Lower lobe of right lung (tissue), 2 donors: Measurements from ENCODE around the gene LINGO4. TPM values are rescaled to one million over a fixed set of nuclear protein-coding genes. Genes with fewer than 3 reads are reported as not detected.

Source experiments
- ATAC-seq, 2 donors: fragments of 200-7000 bp; cut with Tn5 transposase; one replicate each; pipeline ENCODE4 v1.9.1; 2020 to 2022; ENCODE audit warnings: mild to moderate bottlenecking in 2 of 2, moderate library complexity in 2 of 2
- DNase-seq: peaks from one replicate; pipeline ENCODE4 v3.0.0-alpha.2; 2020
- H3K27ac ChIP-seq: fragments of 200-600 bp; one replicate; pipeline ENCODE4 v1.8.0; 2022
- H3K27me3 ChIP-seq: fragments of 200-600 bp; one replicate; pipeline ENCODE4 v1.8.0; 2022; ENCODE audit warnings: low read depth
- H3K36me3 ChIP-seq: fragments of 200-600 bp; one replicate; pipeline ENCODE4 v1.8.0; 2022; ENCODE audit warnings: mild to moderate bottlenecking
- H3K4me1 ChIP-seq: fragments of 200-600 bp; one replicate; pipeline ENCODE4 v1.8.0; 2022
- H3K4me3 ChIP-seq: fragments of 200-600 bp; one replicate; pipeline ENCODE4 v1.8.0; 2022; ENCODE audit warnings: mild to moderate bottlenecking
- H3K9me3 ChIP-seq: fragments of 200-600 bp; one replicate; pipeline ENCODE4 v1.8.0; 2022
- CTCF ChIP-seq: fragments of 200-600 bp; IDR thresholded peaks from one replicate; pipeline ENCODE4 v1.8.0; 2022; ENCODE audit warnings: antibody characterized with exemption, mild to moderate bottlenecking
- intact Hi-C: fragments of 100-400 bp; cut with DNase I; formaldehyde crosslinking; loops from one replicate; pipeline ENCODE4 v1.11.0; 2022
- total RNA-seq: library from RNA; stranded (reverse); fragmentation: NEBNext Ultra II Directional; extraction: Animal tissue kit (Norgen Biotek cat#: 25700); gene quantifications from one replicate; pipeline ENCODE4 v1.2.1, GENCODE V29; 2021
- donor health status: DM: no; HTN: yes; CAD: no; lungs with severe emphysema.

LINGO4 gene
- total RNA-seq, 1 donor from 2014 or later = 0.50 TPM

GRCh38 chr1:151759241-151759640 lies 46.0 kb downstream of the LINGO4 start:
- Histone ChIP-seq H3K36me3 (peaks cover 43% of the 10 kb centered on the region), H3K27ac (no peak overlapping the region), H3K4me3 (no peak overlapping the region), H3K27me3 (no peaks in the 10 kb centered on the region), H3K4me1 (peaks cover 6% of the 10 kb centered on the region), H3K9me3 (no peaks in the 10 kb centered on the region)
- intact Hi-C loops = no loop called here
- no peak for TF ChIP-seq CTCF
- no peak for ATAC-seq
- DNase-seq = no peak

GRCh38 chr1:151756291-151756690 lies 48.9 kb downstream of the LINGO4 start:
- Histone ChIP-seq H3K4me3 (no peak overlapping the region), H3K36me3 (peaks cover 34% of the 10 kb centered on the region), H3K27ac (no peak overlapping the region), H3K27me3 (no peaks in the 10 kb centered on the region), H3K9me3 (no peaks in the 10 kb centered on the region), H3K4me1 (no peaks in the 10 kb centered on the region)
- TF ChIP-seq CTCF = no peak
- intact Hi-C loops = no loop called here
- DNase-seq (no peak), ATAC-seq (no peak)

Other genes with a start within 250 kb of the LINGO4 start
- 66.5 TPM for gene SNX27, start 193.4 kb downstream of the LINGO4 start, total RNA-seq
- gene CELF3, start 88.6 kb downstream of the LINGO4 start, total RNA-seq = not detected
- gene RIIAD1, start 83.9 kb downstream of the LINGO4 start, total RNA-seq = not detected
- 59.9 TPM for gene MRPL9, start 41.9 kb downstream of the LINGO4 start, total RNA-seq
- gene TDRKH, start 14.9 kb downstream of the LINGO4 start, total RNA-seq = 12.3 TPM
- gene RORC, start 26.4 kb upstream of the LINGO4 start, total RNA-seq = 21.7 TPM
- 0.21 TPM for gene C2CD4D, start 34.4 kb upstream of the LINGO4 start, total RNA-seq
- gene THEM5, start 48.3 kb upstream of the LINGO4 start, total RNA-seq = not detected
- 15.0 TPM for gene THEM4, start 104.1 kb upstream of the LINGO4 start, total RNA-seq
- 602 TPM for gene S100A10, start 188.4 kb upstream of the LINGO4 start, total RNA-seq
- gene S100A11, start 231.6 kb upstream of the LINGO4 start, total RNA-seq = 737 TPM